ENCODE data around the gene CCDC17.
"Not testable (repeated sequence)": the region's sequence is repeated elsewhere in the genome, so short reads cannot be mapped to it uniquely, and the experiment has no call there.

Gene CCDC17

DNA sequence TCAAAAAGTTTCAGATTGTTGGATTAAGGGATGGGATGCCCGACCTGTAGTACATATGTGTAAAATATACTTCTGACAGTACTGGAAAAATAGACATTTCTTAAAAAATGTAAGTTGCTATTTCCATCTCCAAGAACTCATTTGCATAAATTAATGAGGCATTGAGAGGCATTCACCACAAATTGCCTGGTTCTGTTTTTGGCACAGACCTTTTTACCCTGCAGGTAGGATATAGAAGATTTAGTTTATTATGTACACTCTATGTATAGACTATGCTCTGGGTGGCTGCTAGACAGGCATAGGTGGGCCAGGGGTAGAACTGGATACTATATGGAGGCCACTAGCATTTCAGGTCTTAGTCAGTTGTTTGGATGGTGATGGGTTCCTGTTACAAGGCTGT lies 8.0 kb downstream of the CCDC17 start:
- TF ChIP-seq, protein P1, sequence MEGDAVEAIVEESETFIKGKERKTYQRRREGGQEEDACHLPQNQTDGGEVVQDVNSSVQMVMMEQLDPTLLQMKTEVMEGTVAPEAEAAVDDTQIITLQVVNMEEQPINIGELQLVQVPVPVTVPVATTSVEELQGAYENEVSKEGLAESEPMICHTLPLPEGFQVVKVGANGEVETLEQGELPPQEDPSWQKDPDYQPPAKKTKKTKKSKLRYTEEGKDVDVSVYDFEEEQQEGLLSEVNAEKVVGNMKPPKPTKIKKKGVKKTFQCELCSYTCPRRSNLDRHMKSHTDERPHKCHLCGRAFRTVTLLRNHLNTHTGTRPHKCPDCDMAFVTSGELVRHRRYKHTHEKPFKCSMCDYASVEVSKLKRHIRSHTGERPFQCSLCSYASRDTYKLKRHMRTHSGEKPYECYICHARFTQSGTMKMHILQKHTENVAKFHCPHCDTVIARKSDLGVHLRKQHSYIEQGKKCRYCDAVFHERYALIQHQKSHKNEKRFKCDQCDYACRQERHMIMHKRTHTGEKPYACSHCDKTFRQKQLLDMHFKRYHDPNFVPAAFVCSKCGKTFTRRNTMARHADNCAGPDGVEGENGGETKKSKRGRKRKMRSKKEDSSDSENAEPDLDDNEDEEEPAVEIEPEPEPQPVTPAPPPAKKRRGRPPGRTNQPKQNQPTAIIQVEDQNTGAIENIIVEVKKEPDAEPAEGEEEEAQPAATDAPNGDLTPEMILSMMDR (IDR thresholded peaks at IDR 0.05; ENCODE audit: low read depth, low read length, missing control alignments) = no peak
- no peak overlapping the region for H3K4me3 ChIP-seq (replicated peaks; ENCODE audit: low read depth, low read length)
- no peak for DNase-seq (ENCODE audit: extremely low read depth, low read depth)

DNA sequence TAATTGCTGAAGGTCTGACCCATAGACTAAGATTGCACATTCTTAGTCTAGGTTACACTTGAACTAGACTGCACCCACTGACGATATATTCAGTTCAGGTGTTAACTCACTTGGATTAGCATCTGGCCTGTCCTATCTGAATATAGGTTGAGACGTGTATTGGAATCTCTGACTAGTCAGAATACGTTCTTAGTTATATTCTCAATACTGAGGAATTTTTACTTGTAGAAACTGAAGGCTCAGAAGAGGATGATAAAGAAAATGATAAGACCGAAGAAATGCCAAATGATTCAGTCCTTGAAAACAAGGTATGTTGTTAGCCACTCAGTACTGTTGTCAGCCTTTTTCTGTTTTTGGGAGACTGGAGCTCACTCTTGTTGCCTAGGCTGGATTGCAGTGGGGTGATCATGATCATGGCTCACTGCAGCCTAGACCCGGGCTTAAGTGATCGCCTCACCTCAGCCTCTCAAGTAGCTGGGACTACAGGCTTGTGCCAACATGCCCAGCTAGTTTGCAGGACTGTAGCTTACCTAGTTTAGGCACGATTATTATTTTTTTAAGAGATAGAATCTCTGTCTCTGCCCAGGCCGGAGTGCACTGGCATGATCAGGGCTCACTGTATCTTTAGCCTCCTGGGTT lies 10.8 kb downstream of the CCDC17 start:
- DNase-seq (ENCODE audit: extremely low read depth, low read depth) = no peak
- TF ChIP-seq, protein P1 (IDR thresholded peaks at IDR 0.05; ENCODE audit: low read depth, low read length, missing control alignments) = no peak
- no peak overlapping the region for H3K4me3 ChIP-seq (replicated peaks; ENCODE audit: low read depth, low read length)

DNA sequence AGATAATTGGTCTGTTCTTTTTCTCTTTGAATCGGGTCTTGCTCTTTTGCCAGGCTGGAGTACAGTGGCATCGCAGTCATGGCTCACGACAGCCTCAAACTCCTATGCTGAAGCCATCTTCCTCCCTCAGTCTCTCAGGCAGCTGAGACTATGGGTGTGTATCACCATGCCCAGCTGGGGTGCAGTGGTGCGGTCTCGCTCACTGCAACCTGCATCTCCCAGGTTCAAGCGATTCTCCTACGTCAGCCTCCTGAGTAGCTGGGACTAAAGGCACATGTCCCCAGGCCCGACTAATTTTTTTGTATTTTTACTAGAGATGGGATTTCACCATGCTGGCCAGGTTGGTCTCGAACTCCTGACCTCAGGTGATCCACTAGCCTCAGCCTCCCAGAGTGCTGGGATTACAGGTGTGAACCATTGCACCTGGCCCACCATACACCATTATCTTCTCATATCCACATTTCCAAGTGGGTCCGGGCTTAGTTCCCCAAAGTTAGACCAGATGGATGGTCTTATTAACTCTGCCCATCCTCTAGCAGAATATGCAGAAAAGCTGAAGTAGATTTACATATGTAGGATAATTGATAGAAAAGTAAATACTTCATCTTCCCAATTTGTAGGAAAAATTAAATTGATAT lies 13.1 kb downstream of the CCDC17 start:
- no peak overlapping the region for H3K4me3 ChIP-seq (replicated peaks; ENCODE audit: low read depth, low read length)
- TF ChIP-seq, protein P1 (IDR thresholded peaks at IDR 0.05; ENCODE audit: low read depth, low read length, missing control alignments) = no peak
- DNase-seq (ENCODE audit: extremely low read depth, low read depth) = no peak

DNA sequence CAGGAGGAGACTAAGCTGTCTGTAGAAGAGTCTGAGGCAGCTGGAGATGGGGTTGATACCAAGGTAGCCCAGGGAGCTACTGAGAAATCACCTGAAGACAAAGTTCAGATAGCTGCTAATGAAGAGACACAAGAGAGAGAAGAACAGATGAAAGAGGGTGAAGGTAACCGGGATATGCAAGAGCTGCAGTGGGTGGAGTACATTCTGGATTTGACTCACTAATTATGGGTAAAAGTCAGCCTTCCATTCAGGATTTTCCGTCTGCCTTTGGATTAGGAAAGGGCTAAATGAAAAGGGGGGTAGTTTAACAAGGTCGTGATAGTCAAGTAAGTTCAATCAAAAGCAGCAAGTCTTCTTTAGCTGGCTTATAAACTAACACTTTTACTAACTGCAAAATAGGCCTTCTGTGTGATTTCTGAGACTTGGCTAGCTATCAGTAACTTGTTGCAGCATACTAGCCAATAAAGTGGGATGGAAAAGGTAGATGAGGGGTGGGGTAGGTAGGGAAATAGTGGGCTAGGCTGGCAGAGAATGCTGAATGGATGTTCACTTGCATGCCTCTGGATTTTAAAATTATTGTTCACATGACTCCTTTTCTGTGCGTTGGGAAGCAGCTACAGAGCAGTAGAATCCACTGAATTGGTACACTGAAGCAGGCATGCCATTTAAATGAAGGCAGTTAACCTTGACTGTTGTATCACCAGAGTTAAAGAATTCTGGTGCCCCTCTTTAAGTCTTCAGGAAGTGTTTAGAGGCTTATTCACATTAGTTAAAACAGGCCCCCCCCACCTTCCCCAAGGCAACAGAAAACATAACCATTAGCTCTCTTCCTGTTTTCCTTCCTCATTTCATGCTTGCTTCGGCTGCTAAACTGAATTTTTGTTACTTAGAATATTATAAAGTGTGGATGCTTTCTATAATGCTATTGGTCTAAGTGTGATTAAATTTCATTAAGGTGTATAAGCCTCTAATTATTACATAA lies 15.4 kb downstream of the CCDC17 start:
- TF ChIP-seq, protein P1 (IDR thresholded peaks at IDR 0.05; ENCODE audit: low read depth, low read length, missing control alignments) = no peak
- no peak for DNase-seq (ENCODE audit: extremely low read depth, low read depth)
- H3K4me3 ChIP-seq (replicated peaks; ENCODE audit: low read depth, low read length) = no peak overlapping the region

DNA sequence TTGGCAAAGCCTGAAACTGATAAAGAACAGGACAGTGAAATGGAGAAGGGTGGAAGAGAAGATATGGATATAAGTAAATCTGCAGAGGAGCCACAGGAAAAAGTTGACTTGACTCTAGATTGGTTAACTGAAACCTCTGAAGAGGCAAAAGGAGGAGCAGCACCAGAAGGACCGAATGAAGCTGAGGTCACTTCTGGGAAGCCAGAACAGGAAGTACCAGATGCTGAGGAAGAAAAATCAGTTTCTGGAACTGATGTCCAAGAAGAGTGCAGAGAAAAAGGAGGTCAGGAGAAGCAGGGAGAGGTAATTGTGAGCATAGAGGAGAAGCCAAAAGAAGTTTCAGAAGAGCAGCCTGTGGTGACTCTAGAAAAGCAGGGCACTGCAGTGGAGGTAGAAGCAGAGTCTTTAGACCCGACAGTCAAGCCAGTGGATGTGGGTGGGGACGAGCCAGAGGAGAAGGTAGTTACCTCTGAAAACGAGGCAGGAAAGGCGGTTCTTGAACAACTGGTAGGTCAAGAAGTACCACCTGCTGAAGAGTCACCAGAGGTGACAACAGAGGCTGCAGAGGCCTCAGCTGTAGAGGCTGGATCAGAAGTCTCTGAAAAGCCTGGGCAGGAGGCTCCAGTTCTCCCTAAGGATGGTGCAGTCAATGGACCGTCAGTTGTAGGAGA lies 16.3 kb downstream of the CCDC17 start:
- TF ChIP-seq, protein P1 (IDR thresholded peaks at IDR 0.05; ENCODE audit: low read depth, low read length, missing control alignments) = no peak
- H3K4me3 ChIP-seq (replicated peaks; ENCODE audit: low read depth, low read length) = no peak overlapping the region
- no peak for DNase-seq (ENCODE audit: extremely low read depth, low read depth)

DNA sequence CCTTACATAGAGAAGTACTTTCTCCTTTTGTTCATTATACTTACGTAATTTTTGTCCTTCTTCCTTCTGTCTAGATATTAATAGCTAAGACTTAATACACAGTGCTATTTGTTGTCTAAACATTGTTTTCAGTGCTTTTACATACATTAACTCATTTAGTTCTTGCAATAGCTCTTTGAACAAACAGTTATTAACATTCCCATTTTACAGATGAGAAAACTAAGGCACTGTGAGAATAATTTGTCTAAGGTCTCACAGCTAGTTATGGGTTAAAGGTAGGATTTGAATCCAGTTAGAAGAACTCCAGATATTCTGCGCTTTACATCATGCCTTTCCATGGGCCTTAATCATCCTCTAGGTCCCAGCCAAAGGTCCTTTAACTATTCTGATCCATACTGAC lies 19.6 kb downstream of the CCDC17 start:
- no peak overlapping the region for H3K4me3 ChIP-seq (replicated peaks; ENCODE audit: low read depth, low read length)
- no peak for DNase-seq (ENCODE audit: extremely low read depth, low read depth)
- TF ChIP-seq, protein P1 (IDR thresholded peaks at IDR 0.05; ENCODE audit: low read depth, low read length, missing control alignments) = no peak

DNA sequence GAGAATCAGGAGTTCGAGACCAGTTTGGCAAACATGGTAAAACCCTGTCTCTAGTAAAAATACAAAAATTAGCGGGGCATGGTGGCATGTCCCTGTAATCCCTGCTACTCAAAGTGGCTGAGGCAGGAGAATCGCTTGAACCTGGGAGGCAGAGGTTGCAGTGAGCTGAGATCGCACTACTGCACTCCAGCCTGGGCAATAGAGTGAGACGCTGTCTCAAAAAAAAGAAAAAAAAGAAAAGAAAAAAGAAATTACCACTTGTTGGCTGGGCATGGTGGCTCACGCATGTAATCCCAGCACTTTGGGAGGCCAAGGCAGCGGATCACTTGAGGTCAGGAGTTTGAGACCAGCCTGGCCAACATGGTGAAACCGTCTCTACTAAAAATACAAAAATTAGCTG lies 27.1 kb downstream of the CCDC17 start:
- not testable (repeated sequence) for DNase-seq (ENCODE audit: extremely low read depth, low read depth); H3K4me3 ChIP-seq (replicated peaks; ENCODE audit: low read depth, low read length)

Measured in HFF-Myc (cell line).